ENCODE data around the gene STK35.
A peak's percentile ranks its signal among the peaks of the same experiment; 100 is the strongest.

The STK35 gene

GRCh38 chr20:2086177-2086979 is 15.2 kb upstream of the STK35 start:
- Histone ChIP-seq H3K27me3 (ENCODE audit: low read depth, low read length) (no peaks in the 10 kb centered on the region), H3K4me1 (ENCODE audit: control insufficient read depth in 1 of 2, insufficient read depth in 2 of 2, low read length in 2 of 2) (no peaks in the 10 kb centered on the region), H3K4me3 (ENCODE audit: low read depth in 1 of 2, low read length in 2 of 2) (no peak overlapping the region), H3K36me3 (ENCODE audit: control insufficient read depth in 1 of 2, insufficient read depth in 2 of 2, low read length in 2 of 2) (no peaks in the 10 kb centered on the region), H3K27ac (ENCODE audit: low read length) (no peak overlapping the region), H3K9me3 (ENCODE audit: control insufficient read depth in 1 of 2, low read length in 2 of 2) (no peaks in the 10 kb centered on the region)

GRCh38 chr20:2086980-2087377 is 14.6 kb upstream of the STK35 start:
- Histone ChIP-seq H3K9me3 (ENCODE audit: control insufficient read depth in 1 of 2, low read length in 2 of 2) (no peaks in the 10 kb centered on the region), H3K4me3 (ENCODE audit: low read depth in 1 of 2, low read length in 2 of 2) (no peak overlapping the region), H3K36me3 (ENCODE audit: control insufficient read depth in 1 of 2, insufficient read depth in 2 of 2, low read length in 2 of 2) (no peaks in the 10 kb centered on the region), H3K27me3 (ENCODE audit: low read depth, low read length) (no peaks in the 10 kb centered on the region), H3K27ac (ENCODE audit: low read length) (no peak overlapping the region), H3K4me1 (ENCODE audit: control insufficient read depth in 1 of 2, insufficient read depth in 2 of 2, low read length in 2 of 2) (no peaks in the 10 kb centered on the region)

DNA sequence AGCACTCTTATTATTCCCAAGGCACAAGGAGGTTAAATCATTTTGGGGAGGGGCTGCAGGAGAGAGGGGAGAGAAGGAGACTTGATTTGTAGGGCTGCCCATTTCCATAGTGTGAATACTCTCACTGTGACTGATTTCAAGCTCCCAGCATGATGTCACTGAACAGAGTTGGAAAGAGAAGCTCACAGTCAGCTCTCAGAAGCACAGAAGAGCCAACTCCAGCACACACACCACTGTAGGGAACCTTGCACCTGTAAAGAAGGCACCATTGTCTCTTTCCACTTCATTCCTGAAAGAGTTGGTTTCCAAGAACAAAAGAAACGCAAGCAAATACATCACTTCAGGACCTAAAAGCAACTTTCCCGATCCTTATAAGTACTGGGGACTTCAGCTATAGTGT is 12.7 kb upstream of the STK35 start:
- no peaks in the 10 kb centered on the region for H3K36me3 ChIP-seq (ENCODE audit: control insufficient read depth in 1 of 2, insufficient read depth in 2 of 2, low read length in 2 of 2)
- H3K4me3 ChIP-seq (ENCODE audit: low read depth in 1 of 2, low read length in 2 of 2), result no peak overlapping the region
- peaks cover under 1% of the 10 kb centered on the region for H3K27me3 ChIP-seq (ENCODE audit: low read depth, low read length)
- H3K27ac ChIP-seq (ENCODE audit: low read length), result no peak overlapping the region
- H3K4me1 ChIP-seq (ENCODE audit: control insufficient read depth in 1 of 2, insufficient read depth in 2 of 2, low read length in 2 of 2), result no peaks in the 10 kb centered on the region
- no peaks in the 10 kb centered on the region for H3K9me3 ChIP-seq (ENCODE audit: control insufficient read depth in 1 of 2, low read length in 2 of 2)

DNA sequence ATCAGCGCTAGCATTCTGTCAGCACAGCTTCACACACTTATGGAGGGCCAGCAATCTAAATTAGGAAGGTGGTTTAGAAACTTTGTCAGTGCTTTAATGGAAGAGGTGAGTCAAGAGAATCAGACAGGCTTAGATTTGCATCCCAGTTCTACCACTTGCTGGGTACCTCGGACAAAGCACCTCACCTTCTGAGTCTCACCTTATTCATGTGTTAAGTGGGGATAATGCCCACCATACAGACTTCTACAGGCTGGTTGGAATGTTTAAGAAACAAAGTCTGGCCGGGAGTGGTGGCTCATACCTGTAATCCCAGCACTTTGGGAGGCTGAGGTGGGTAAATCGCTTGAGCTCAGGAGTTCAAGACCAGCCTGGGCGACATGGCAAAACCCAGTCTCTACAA is 12.2 kb upstream of the STK35 start:
- no peaks in the 10 kb centered on the region for H3K4me1 ChIP-seq (ENCODE audit: control insufficient read depth in 1 of 2, insufficient read depth in 2 of 2, low read length in 2 of 2)
- H3K36me3 ChIP-seq (ENCODE audit: control insufficient read depth in 1 of 2, insufficient read depth in 2 of 2, low read length in 2 of 2), result no peaks in the 10 kb centered on the region
- no peak overlapping the region for H3K4me3 ChIP-seq (ENCODE audit: low read depth in 1 of 2, low read length in 2 of 2)
- H3K27ac ChIP-seq (ENCODE audit: low read length), result no peak overlapping the region
- H3K9me3 ChIP-seq (ENCODE audit: control insufficient read depth in 1 of 2, low read length in 2 of 2), result no peaks in the 10 kb centered on the region
- H3K27me3 ChIP-seq (ENCODE audit: low read depth, low read length), result peaks cover 4% of the 10 kb centered on the region

GRCh38 chr20:2093159-2093781 is 8.4 kb upstream of the STK35 start:
- H3K27ac ChIP-seq (ENCODE audit: low read length), result no peak overlapping the region
- H3K9me3 ChIP-seq (ENCODE audit: control insufficient read depth in 1 of 2, low read length in 2 of 2), result no peaks in the 10 kb centered on the region
- no peaks in the 10 kb centered on the region for H3K36me3 ChIP-seq (ENCODE audit: control insufficient read depth in 1 of 2, insufficient read depth in 2 of 2, low read length in 2 of 2)
- H3K4me3 ChIP-seq (ENCODE audit: low read depth in 1 of 2, low read length in 2 of 2), result no peak overlapping the region
- H3K27me3 ChIP-seq (ENCODE audit: low read depth, low read length), result peaks cover 10% of the 10 kb centered on the region
- no peaks in the 10 kb centered on the region for H3K4me1 ChIP-seq (ENCODE audit: control insufficient read depth in 1 of 2, insufficient read depth in 2 of 2, low read length in 2 of 2)

- H3K27ac ChIP-seq (ENCODE audit: low read length), result no peak overlapping the region
- no peaks in the 10 kb centered on the region for H3K9me3 ChIP-seq (ENCODE audit: control insufficient read depth in 1 of 2, low read length in 2 of 2)
- H3K27me3 ChIP-seq (ENCODE audit: low read depth, low read length), result peaks cover 10% of the 10 kb centered on the region
- H3K36me3 ChIP-seq (ENCODE audit: control insufficient read depth in 1 of 2, insufficient read depth in 2 of 2, low read length in 2 of 2), result no peaks in the 10 kb centered on the region
- H3K4me3 ChIP-seq (ENCODE audit: low read depth in 1 of 2, low read length in 2 of 2), result no peak overlapping the region
- H3K4me1 ChIP-seq (ENCODE audit: control insufficient read depth in 1 of 2, insufficient read depth in 2 of 2, low read length in 2 of 2), result no peaks in the 10 kb centered on the region
These were observed 7.7 kb upstream of the STK35 start for GRCh38 chr20:2093883-2094282.

DNA sequence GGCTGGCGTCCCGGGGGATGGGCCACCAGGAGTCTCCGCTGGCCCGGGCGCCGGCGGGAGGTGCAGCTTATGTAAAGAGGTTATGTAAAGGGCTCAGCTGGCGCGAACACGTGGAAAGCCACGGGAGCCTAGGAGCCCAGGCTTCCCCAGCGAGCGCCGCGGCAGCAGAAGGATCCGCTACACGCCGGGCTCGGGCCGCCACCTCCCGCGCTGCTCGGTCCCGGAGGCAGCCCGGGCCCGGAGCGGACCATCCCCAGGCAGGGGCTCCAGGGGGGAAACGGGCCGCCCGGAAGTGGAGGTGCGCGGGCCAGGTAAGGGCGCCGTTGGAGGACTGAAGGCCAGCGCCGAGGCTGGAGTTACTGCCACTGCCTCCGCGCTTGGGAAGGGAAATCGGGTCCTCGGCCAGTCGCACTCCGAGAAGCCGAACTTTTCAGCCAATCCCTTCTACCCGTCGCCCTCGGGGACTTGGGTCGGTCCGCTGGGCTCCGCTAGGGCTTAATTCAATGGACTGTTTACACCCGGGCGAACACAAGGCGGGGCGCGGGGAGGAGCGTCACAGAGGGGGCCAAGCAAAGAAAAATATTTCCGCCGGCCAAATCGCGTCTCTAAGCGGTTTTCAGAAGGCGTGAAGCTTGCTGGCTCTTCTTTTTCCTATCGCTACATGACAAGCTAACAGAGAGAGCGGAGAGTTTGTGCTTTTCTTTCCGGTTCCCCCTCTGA is 398 bp downstream of the STK35 start:
- Histone ChIP-seq H3K9me3 (ENCODE audit: control insufficient read depth in 1 of 2, low read length in 2 of 2) (no peaks in the 10 kb centered on the region), H3K36me3 (ENCODE audit: control insufficient read depth in 1 of 2, insufficient read depth in 2 of 2, low read length in 2 of 2) (peaks cover 0 to 10% of the 10 kb centered on the region in 2 donors), H3K4me1 (ENCODE audit: control insufficient read depth in 1 of 2, insufficient read depth in 2 of 2, low read length in 2 of 2) (peaks cover 13 to 32% of the 10 kb centered on the region in 2 donors), H3K4me3 (ENCODE audit: low read depth in 1 of 2, low read length in 2 of 2) (peak overlapping the region; percentile 97 to 99), H3K27ac (ENCODE audit: low read length) (peak overlapping the region; percentile 98), H3K27me3 (ENCODE audit: low read depth, low read length) (no peaks in the 10 kb centered on the region)

DNA sequence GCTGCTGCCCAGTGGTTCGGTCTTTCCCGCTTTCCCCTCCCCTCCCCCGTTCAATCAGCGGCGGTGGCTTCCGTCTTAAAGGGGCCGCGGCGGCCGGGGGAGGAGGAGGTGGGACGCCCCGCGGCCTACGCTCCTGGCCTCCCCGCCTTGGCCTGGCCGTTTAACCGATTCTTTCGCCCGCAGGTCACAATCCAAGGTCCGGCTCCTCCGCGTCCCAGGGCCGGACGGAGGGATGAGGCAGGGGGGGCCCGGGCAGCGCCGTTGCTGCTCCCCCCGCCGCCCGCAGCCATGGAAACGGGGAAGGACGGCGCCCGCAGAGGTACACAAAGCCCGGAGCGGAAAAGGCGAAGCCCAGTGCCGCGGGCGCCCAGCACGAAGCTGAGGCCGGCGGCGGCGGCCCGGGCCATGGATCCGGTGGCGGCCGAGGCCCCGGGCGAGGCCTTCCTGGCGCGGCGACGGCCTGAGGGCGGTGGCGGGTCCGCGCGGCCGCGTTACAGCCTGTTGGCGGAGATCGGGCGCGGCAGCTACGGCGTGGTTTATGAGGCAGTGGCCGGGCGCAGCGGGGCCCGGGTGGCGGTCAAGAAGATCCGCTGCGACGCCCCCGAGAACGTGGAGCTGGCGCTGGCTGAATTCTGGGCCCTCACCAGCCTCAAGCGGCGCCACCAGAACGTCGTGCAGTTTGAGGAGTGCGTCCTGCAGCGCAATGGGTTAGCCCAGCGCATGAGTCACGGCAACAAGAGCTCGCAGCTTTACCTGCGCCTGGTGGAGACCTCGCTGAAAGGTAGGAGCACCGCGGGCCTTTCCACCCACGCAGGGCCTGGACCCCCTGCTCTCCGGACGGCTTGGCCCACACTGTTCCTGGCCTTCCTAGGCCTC is 1.2 kb downstream of the STK35 start:
- peak overlapping the region; percentile 98 for H3K27ac ChIP-seq (ENCODE audit: low read length)
- H3K27me3 ChIP-seq (ENCODE audit: low read depth, low read length), result no peaks in the 10 kb centered on the region
- peaks cover 13 to 32% of the 10 kb centered on the region in 2 donors for H3K4me1 ChIP-seq (ENCODE audit: control insufficient read depth in 1 of 2, insufficient read depth in 2 of 2, low read length in 2 of 2)
- peaks cover 0 to 10% of the 10 kb centered on the region in 2 donors for H3K36me3 ChIP-seq (ENCODE audit: control insufficient read depth in 1 of 2, insufficient read depth in 2 of 2, low read length in 2 of 2)
- no peaks in the 10 kb centered on the region for H3K9me3 ChIP-seq (ENCODE audit: control insufficient read depth in 1 of 2, low read length in 2 of 2)
- H3K4me3 ChIP-seq (ENCODE audit: low read depth in 1 of 2, low read length in 2 of 2), result peak overlapping the region; percentile 97 to 99

- H3K9me3 ChIP-seq (ENCODE audit: control insufficient read depth in 1 of 2, low read length in 2 of 2), result no peaks in the 10 kb centered on the region
- peak overlapping the region; percentile 74 for H3K27ac ChIP-seq (ENCODE audit: low read length)
- H3K4me1 ChIP-seq (ENCODE audit: control insufficient read depth in 1 of 2, insufficient read depth in 2 of 2, low read length in 2 of 2), result peaks cover 14 to 38% of the 10 kb centered on the region in 2 donors
- no peaks in the 10 kb centered on the region for H3K27me3 ChIP-seq (ENCODE audit: low read depth, low read length)
- peak overlapping the region; percentile 97 to 99 for H3K4me3 ChIP-seq (ENCODE audit: low read depth in 1 of 2, low read length in 2 of 2)
- H3K36me3 ChIP-seq (ENCODE audit: control insufficient read depth in 1 of 2, insufficient read depth in 2 of 2, low read length in 2 of 2), result peaks cover 0 to 10% of the 10 kb centered on the region in 2 donors
These were observed 2.0 kb downstream of the STK35 start for GRCh38 chr20:2103461-2104153.

- H3K36me3 ChIP-seq (ENCODE audit: control insufficient read depth in 1 of 2, insufficient read depth in 2 of 2, low read length in 2 of 2), result peaks cover 0 to 10% of the 10 kb centered on the region in 2 donors
- no peaks in the 10 kb centered on the region for H3K9me3 ChIP-seq (ENCODE audit: control insufficient read depth in 1 of 2, low read length in 2 of 2)
- peaks cover 20 to 44% of the 10 kb centered on the region in 2 donors for H3K4me1 ChIP-seq (ENCODE audit: control insufficient read depth in 1 of 2, insufficient read depth in 2 of 2, low read length in 2 of 2)
- peak overlapping the region; percentile 97 to 99 for H3K4me3 ChIP-seq (ENCODE audit: low read depth in 1 of 2, low read length in 2 of 2)
- H3K27ac ChIP-seq (ENCODE audit: low read length), result peak overlapping the region; percentile 74
- no peaks in the 10 kb centered on the region for H3K27me3 ChIP-seq (ENCODE audit: low read depth, low read length)
These were observed 2.6 kb downstream of the STK35 start for GRCh38 chr20:2104236-2104635.
